ENCODE measurements around the gene MYNN.

DNA sequence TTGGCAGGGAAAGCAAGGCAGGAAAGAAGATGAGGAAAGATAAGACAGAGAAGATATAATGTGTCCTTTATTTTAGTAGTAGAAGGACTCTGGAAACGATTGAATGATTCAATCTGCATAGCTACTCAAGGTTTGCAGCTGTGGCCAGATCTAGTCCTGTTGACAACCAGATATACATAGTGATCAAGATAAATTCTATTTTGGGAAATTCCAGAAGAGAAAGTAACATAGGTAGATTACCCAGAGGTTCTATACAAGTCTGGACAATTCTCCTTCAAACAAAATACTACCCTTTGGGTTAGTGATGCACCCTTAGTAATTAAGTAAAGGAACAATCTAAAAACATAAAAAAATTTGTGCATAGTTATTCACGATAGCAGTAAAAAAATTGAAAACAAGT is 17.7 kb upstream of the MYNN start:
- TF ChIP-seq, protein P1, sequence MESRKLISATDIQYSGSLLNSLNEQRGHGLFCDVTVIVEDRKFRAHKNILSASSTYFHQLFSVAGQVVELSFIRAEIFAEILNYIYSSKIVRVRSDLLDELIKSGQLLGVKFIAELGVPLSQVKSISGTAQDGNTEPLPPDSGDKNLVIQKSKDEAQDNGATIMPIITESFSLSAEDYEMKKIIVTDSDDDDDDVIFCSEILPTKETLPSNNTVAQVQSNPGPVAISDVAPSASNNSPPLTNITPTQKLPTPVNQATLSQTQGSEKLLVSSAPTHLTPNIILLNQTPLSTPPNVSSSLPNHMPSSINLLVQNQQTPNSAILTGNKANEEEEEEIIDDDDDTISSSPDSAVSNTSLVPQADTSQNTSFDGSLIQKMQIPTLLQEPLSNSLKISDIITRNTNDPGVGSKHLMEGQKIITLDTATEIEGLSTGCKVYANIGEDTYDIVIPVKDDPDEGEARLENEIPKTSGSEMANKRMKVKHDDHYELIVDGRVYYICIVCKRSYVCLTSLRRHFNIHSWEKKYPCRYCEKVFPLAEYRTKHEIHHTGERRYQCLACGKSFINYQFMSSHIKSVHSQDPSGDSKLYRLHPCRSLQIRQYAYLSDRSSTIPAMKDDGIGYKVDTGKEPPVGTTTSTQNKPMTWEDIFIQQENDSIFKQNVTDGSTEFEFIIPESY (CRISPR knock-in tag; IDR thresholded peaks at IDR 0.05): no peak
- TF ChIP-seq ASH1L (IDR thresholded peaks at IDR 0.05; ENCODE audit: borderline replicate concordance, low read depth, partially characterized antibody): no peak
- no peak for TF ChIP-seq ZFX (CRISPR knock-in tag; IDR thresholded peaks at IDR 0.05)

Measured in K562 (cell line).